IMR-90 (cell line): ENCODE data around the gene S1PR3. TPM values are rescaled to one million over a fixed set of nuclear protein-coding genes. Genes with fewer than 3 reads are reported as not detected.

ENCODE experiments used
- ATAC-seq: fragments of 200-7000 bp; cut with Tn5 transposase; 2 replicates; pipeline ENCODE4 v1.9.1; 2020; ENCODE audit warnings: low read depth, mild to moderate bottlenecking, moderate library complexity
- BruUV-seq: library from RNA; stranded (reverse); fragments of 400-500 nt; replicated peaks from 2 replicates; lab custom pipeline; 2021; lab: Mats Ljungman, UMichigan
- CTCF ChIA-PET: fragments of 300-600 bp; formaldehyde crosslinking; extraction: SDS; loops from one replicate; lab custom pipeline; 2021; ENCODE audit warnings: antibody characterized with exemption; lab: Yijun Ruan, JAX
- POLR2A ChIA-PET: fragments of 300-600 bp; sonication (Branson Sonifier 250); formaldehyde crosslinking; loops from one replicate; lab custom pipeline; 2022; ENCODE audit warnings: antibody characterized with exemption; ENCODE audit not compliant: unreplicated experiment; lab: Charles Lee
- DNase-seq: peaks from one replicate; pipeline ENCODE4 v3.0.0; 2013
- H2AFZ ChIP-seq: replicated peaks from 2 replicates; pipeline ENCODE3; 2013; ENCODE audit warnings: low read length, mild to moderate bottlenecking; ENCODE audit not compliant: poor library complexity
- H2AK5ac ChIP-seq: 2 replicates; pipeline ENCODE4 v1.6.1; 2013; ENCODE audit warnings: low read depth, low read length, inconsistent platforms
- H2AK9ac ChIP-seq: replicated peaks from 2 replicates; pipeline ENCODE3; 2013; ENCODE audit warnings: mild to moderate bottlenecking, low read depth, low read length, moderate library complexity; ENCODE audit not compliant: poor library complexity
- H2BK120ac ChIP-seq: 2 replicates; pipeline ENCODE4 v1.6.1; 2013; ENCODE audit warnings: low read depth, low read length, inconsistent platforms
- H2BK15ac ChIP-seq: 3 replicates; pipeline ENCODE4 v1.6.1; 2013; ENCODE audit warnings: low read depth, low read length, inconsistent platforms
- H2BK20ac ChIP-seq: 2 replicates; pipeline ENCODE4 v1.6.1; 2013; ENCODE audit warnings: low read depth, mild to moderate bottlenecking, inconsistent platforms, low read length, moderate library complexity
- H2BK5ac ChIP-seq: 2 replicates; pipeline ENCODE4 v1.6.1; 2013; ENCODE audit warnings: mild to moderate bottlenecking, low read depth, low read length, inconsistent platforms; ENCODE audit not compliant: poor library complexity, severe bottlenecking
- H3K14ac ChIP-seq: replicated peaks from 2 replicates; pipeline ENCODE4 v1.6.1; 2013; ENCODE audit warnings: low read depth, low read length, inconsistent platforms
- H3K18ac ChIP-seq: 2 replicates; pipeline ENCODE4 v1.6.1; 2013; ENCODE audit warnings: low read depth, low read length, control low read depth
- H3K23ac ChIP-seq: 2 replicates; pipeline ENCODE4 v1.6.1; 2013; ENCODE audit warnings: low read depth, low read length, inconsistent platforms
- H3K27ac ChIP-seq: 2 replicates; pipeline ENCODE4 v1.5.1; 2013; ENCODE audit warnings: mild to moderate bottlenecking, control low read depth, low read length; ENCODE audit not compliant: insufficient read depth
- H3K27me3 ChIP-seq: 2 replicates; pipeline ENCODE4 v1.6.1; 2013; ENCODE audit warnings: low read length; ENCODE audit not compliant: control insufficient read depth, insufficient read depth
- H3K36me3 ChIP-seq: 2 replicates; pipeline ENCODE4 v1.6.1; 2013; ENCODE audit warnings: low read length, mixed read lengths; ENCODE audit not compliant: control insufficient read depth, insufficient read depth
- H3K4ac ChIP-seq: 2 replicates; pipeline ENCODE4 v1.6.1; 2013; ENCODE audit warnings: low read depth, low read length, inconsistent platforms
- H3K4me1 ChIP-seq: 2 replicates; pipeline ENCODE4 v1.6.1; 2013; ENCODE audit warnings: low read length, mixed read lengths; ENCODE audit not compliant: control insufficient read depth, insufficient read depth
- H3K4me2 ChIP-seq: 2 replicates; pipeline ENCODE4 v1.6.1; 2013; ENCODE audit warnings: low read depth, mild to moderate bottlenecking, control low read depth, low read length, moderate library complexity
- H3K4me3 ChIP-seq: 2 replicates; pipeline ENCODE4 v1.5.1; 2013; ENCODE audit warnings: low read depth, mild to moderate bottlenecking, control low read depth, low read length, moderate library complexity; ENCODE audit not compliant: insufficient read depth
- H3K56ac ChIP-seq: 2 replicates; pipeline ENCODE4 v1.6.1; 2013; ENCODE audit warnings: low read length, inconsistent platforms; ENCODE audit not compliant: insufficient read depth; ENCODE audit errors: extremely low read depth
- H3K79me1 ChIP-seq, 2 experiments: 2 replicates each; pipeline ENCODE4 v1.6.1; 2013; ENCODE audit warnings: low read length in 2 of 2, inconsistent platforms in 1 of 2, low read depth in 1 of 2
- H3K9ac ChIP-seq: 2 replicates; pipeline ENCODE4 v1.6.1; 2013; ENCODE audit warnings: low read depth, low read length, control low read depth
- H3K9me1 ChIP-seq: 2 replicates; pipeline ENCODE4 v1.6.1; 2013; ENCODE audit warnings: low read length, inconsistent platforms; ENCODE audit not compliant: insufficient read depth
- H3K9me3 ChIP-seq: 2 replicates; pipeline ENCODE4 v1.6.1; 2013; ENCODE audit warnings: low read length; ENCODE audit not compliant: control insufficient read depth, insufficient read depth
- H4K20me1 ChIP-seq: 2 replicates; pipeline ENCODE4 v1.6.1; 2013; ENCODE audit warnings: low read length, inconsistent platforms; ENCODE audit not compliant: insufficient read depth
- H4K5ac ChIP-seq: 2 replicates; pipeline ENCODE4 v1.6.1; 2013; ENCODE audit warnings: mild to moderate bottlenecking, low read depth, low read length, control low read depth
- H4K8ac ChIP-seq, 2 experiments: 2 replicates each; pipeline ENCODE4 v1.6.1; 2013; ENCODE audit warnings: low read depth in 2 of 2, low read length in 2 of 2, control low read depth in 1 of 2, inconsistent platforms in 1 of 2
- H4K91ac ChIP-seq: 2 replicates; pipeline ENCODE4 v1.6.1; 2013; ENCODE audit warnings: low read depth, low read length, inconsistent platforms; ENCODE audit not compliant: insufficient read depth
- BHLHE40 ChIP-seq: fragments of 150-350 bp; IDR thresholded peaks from 2 replicates; pipeline ENCODE4 v1.6.1; 2016; ENCODE audit warnings: mild to moderate bottlenecking, low read depth, low read length
- CEBPB ChIP-seq: IDR thresholded peaks from 2 replicates; pipeline ENCODE4 v1.6.1; 2012; ENCODE audit warnings: low read depth, low read length, improper control_type of control experiment
- CHD1 ChIP-seq: IDR thresholded peaks from 2 replicates; pipeline ENCODE4 v1.6.1; 2012; ENCODE audit warnings: low read depth, low read length, improper control_type of control experiment
- FOS ChIP-seq: fragments of 150-350 bp; IDR thresholded peaks from 2 replicates; pipeline ENCODE4 v1.6.1; 2016; ENCODE audit warnings: low read depth, low read length
- MAFK ChIP-seq: IDR thresholded peaks from 2 replicates; pipeline ENCODE4 v1.6.1; 2012; ENCODE audit warnings: low read depth, low read length, improper control_type of control experiment
- MAZ ChIP-seq: IDR thresholded peaks from 2 replicates; pipeline ENCODE4 v1.6.1; 2012; ENCODE audit warnings: low read depth, mild to moderate bottlenecking, low read length, improper control_type of control experiment, moderate library complexity, borderline replicate concordance
- MXI1 ChIP-seq: IDR thresholded peaks from 2 replicates; pipeline ENCODE4 v1.6.1; 2012; ENCODE audit warnings: low read depth, mild to moderate bottlenecking, low read length, moderate library complexity, borderline replicate concordance
- NFE2L2 ChIP-seq: fragments of 150-350 bp; IDR thresholded peaks from 2 replicates; pipeline ENCODE4 v1.6.1; 2016; ENCODE audit warnings: low read depth, mild to moderate bottlenecking, low read length
- POLR2A ChIP-seq: IDR thresholded peaks from 2 replicates; pipeline ENCODE4 v1.6.1; 2012; ENCODE audit warnings: mild to moderate bottlenecking, low read depth, low read length
- RAD21 ChIP-seq: IDR thresholded peaks from 2 replicates; pipeline ENCODE4 v1.6.1; 2012; ENCODE audit warnings: low read length, improper control_type of control experiment
- RCOR1 ChIP-seq: IDR thresholded peaks from 2 replicates; pipeline ENCODE4 v1.6.1; 2012; ENCODE audit warnings: mild to moderate bottlenecking, low read length, improper control_type of control experiment; ENCODE audit not compliant: insufficient replicate concordance
- RFX5 ChIP-seq: IDR thresholded peaks from 2 replicates; pipeline ENCODE4 v1.8.0; 2012; ENCODE audit warnings: low read depth, mild to moderate bottlenecking, low read length, moderate library complexity
- SMC3 ChIP-seq: fragments of 150-350 bp; IDR thresholded peaks from 2 replicates; pipeline ENCODE4 v1.6.1; 2016; ENCODE audit warnings: low read depth, mild to moderate bottlenecking, antibody characterized with exemption, low read length, moderate library complexity
- WGBS, 2 experiments: methylation state at CpG; one replicate each; pipeline versions ENCODE4 v1.1.5 to v1.1.7; 2013; ENCODE audit warnings: missing lambda C conversion rate in 2 of 2; ENCODE audit not compliant: insufficient read length in 1 of 2; ENCODE audit errors: extremely low coverage in 2 of 2; 5-methylcytosine and 5-hydroxymethylcytosine counted together
- dilution Hi-C: fragments of 300-500 bp; cut with HindIII; formaldehyde crosslinking; loops from one replicate; pipeline ENCODE4 v1.14.3; 2018; ENCODE audit warnings: low sequenced_read_pairs; ENCODE audit not compliant: unreplicated experiment
- in situ Hi-C: fragments of 300-500 bp; cut with MboI; formaldehyde crosslinking; loops from 3 replicates; pipeline ENCODE4 v1.14.3; 2019; ENCODE audit warnings: low sequenced_read_pairs, inconsistent platforms, mixed read lengths
- intact Hi-C: fragments of 100-400 bp; cut with micrococcal nuclease; formaldehyde crosslinking; loops from 2 replicates; pipeline ENCODE4 v1.10.0; 2022
- polyA plus RNA-seq, 3 experiments: library from polyadenylated mRNA; depleted of rRNA; stranded (reverse); fragments of >200 nt; gene quantifications; 2 replicates each; pipeline ENCODE4 v1.2.3, GENCODE V29; 2012; ENCODE audit warnings: low replicate concordance in 1 of 3
- total RNA-seq: library from RNA; depleted of rRNA; stranded (reverse); fragments of >200 nt; gene quantifications from 2 replicates; pipeline ENCODE4 v1.2.3, GENCODE V29; 2012
- TF ChIP-seq, protein P1 (sequence below): conservative IDR thresholded peaks from 2 replicates; pipeline ENCODE4 v1.5.1; 2012; ENCODE audit warnings: mild to moderate bottlenecking, low read depth, low read length, improper control_type of control experiment
- TF ChIP-seq, protein P2 (sequence below): fragments of 150-350 bp; IDR thresholded peaks from 2 replicates; pipeline ENCODE4 v1.6.1; 2016; ENCODE audit warnings: low read depth, mild to moderate bottlenecking, low read length, moderate library complexity, borderline replicate concordance
- TF ChIP-seq, protein P3 (sequence below): fragments of 150-350 bp; IDR thresholded peaks from 2 replicates; pipeline ENCODE4 v1.6.1; 2017; ENCODE audit warnings: mild to moderate bottlenecking, antibody characterized with exemption, low read length, low read depth

The S1PR3 gene
- total and polyA plus RNA-seq, 2 of the 4 experiments (the other 2 are of a cell fraction), result 28.4 to 28.7 TPM

DNA sequence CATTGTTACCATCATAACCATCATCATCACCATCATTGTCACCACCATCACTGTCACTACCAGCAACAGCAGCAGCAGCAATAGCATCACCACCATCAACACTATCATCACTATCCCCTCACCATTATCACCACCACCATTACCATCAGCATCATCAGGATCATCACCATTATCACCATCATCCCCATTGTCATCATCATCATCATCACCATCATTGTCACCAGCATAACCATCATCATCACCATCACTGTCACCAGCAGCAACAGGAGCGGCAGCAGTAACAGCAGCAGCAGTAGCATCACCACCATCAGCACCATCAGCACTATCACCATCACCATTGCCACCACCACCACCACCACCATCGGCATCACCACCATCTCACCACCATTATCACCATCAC, 48.4 kb downstream of the S1PR3 start:
- POLR2A ChIA-PET, result no interaction called here
- H3K4me3 ChIP-seq, result no peak overlapping the region
- no peak for ATAC-seq
- H3K4me1 ChIP-seq, result peaks cover 14% of the 10 kb centered on the region
- peak overlapping the region; percentile 71 for H2AK9ac ChIP-seq
- H3K18ac ChIP-seq, result no peak overlapping the region
- 0 out of 2 replicates have a peak overlapping the region, but pooled peaks have one; percentile 16 for H4K91ac ChIP-seq
- H3K9me3 ChIP-seq, result no peaks in the 10 kb centered on the region
- no peak overlapping the region for H3K14ac ChIP-seq
- H3K56ac ChIP-seq, result no peak overlapping the region
- no TSS peak for BruUV-seq
- H3K4ac ChIP-seq, result peak overlapping the region; percentile 69
- peak overlapping the region in 1 of 2 experiments; percentile 51; a peak in 1 of 4 replicates for H4K8ac ChIP-seq
- peaks cover 4% of the 10 kb centered on the region for H3K36me3 ChIP-seq
- TF ChIP-seq, protein P1, sequence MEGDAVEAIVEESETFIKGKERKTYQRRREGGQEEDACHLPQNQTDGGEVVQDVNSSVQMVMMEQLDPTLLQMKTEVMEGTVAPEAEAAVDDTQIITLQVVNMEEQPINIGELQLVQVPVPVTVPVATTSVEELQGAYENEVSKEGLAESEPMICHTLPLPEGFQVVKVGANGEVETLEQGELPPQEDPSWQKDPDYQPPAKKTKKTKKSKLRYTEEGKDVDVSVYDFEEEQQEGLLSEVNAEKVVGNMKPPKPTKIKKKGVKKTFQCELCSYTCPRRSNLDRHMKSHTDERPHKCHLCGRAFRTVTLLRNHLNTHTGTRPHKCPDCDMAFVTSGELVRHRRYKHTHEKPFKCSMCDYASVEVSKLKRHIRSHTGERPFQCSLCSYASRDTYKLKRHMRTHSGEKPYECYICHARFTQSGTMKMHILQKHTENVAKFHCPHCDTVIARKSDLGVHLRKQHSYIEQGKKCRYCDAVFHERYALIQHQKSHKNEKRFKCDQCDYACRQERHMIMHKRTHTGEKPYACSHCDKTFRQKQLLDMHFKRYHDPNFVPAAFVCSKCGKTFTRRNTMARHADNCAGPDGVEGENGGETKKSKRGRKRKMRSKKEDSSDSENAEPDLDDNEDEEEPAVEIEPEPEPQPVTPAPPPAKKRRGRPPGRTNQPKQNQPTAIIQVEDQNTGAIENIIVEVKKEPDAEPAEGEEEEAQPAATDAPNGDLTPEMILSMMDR, result no peak
- no peak for TF ChIP-seq POLR2A
- TF ChIP-seq, protein P2, sequence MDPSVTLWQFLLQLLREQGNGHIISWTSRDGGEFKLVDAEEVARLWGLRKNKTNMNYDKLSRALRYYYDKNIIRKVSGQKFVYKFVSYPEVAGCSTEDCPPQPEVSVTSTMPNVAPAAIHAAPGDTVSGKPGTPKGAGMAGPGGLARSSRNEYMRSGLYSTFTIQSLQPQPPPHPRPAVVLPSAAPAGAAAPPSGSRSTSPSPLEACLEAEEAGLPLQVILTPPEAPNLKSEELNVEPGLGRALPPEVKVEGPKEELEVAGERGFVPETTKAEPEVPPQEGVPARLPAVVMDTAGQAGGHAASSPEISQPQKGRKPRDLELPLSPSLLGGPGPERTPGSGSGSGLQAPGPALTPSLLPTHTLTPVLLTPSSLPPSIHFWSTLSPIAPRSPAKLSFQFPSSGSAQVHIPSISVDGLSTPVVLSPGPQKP, result no peak
- TF ChIP-seq RAD21, result no peak
- TF ChIP-seq NFE2L2, result no peak
- no peak for TF ChIP-seq CHD1
- no peak for TF ChIP-seq MAZ
- TF ChIP-seq, protein P3, sequence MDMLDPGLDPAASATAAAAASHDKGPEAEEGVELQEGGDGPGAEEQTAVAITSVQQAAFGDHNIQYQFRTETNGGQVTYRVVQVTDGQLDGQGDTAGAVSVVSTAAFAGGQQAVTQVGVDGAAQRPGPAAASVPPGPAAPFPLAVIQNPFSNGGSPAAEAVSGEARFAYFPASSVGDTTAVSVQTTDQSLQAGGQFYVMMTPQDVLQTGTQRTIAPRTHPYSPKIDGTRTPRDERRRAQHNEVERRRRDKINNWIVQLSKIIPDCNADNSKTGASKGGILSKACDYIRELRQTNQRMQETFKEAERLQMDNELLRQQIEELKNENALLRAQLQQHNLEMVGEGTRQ, result no peak
- no peak for TF ChIP-seq BHLHE40
- no peak for TF ChIP-seq RCOR1
- no peak for TF ChIP-seq MXI1
- no peak for TF ChIP-seq CEBPB
- no peak for TF ChIP-seq MAFK
- no peak for TF ChIP-seq FOS
- TF ChIP-seq RFX5, result no peak
- no peak for TF ChIP-seq SMC3
- no peak overlapping the region for H2BK15ac ChIP-seq
- CTCF ChIA-PET, result no interaction called here
- no peaks in the 10 kb centered on the region for H4K20me1 ChIP-seq
- 0 out of 2 replicates have a peak overlapping the region, but pooled peaks have one; percentile 34 for H2BK20ac ChIP-seq
- dilution Hi-C loops, result no loop called here
- peak overlapping the region; percentile 93 for H2AK5ac ChIP-seq
- peak overlapping the region; percentile 32; the same call in 1 of the 2 replicates for H2BK120ac ChIP-seq
- H3K23ac ChIP-seq, result no peak overlapping the region
- no peak overlapping the region for H3K9ac ChIP-seq
- H3K27ac ChIP-seq, result no peak overlapping the region
- no peaks in the 10 kb centered on the region for H3K27me3 ChIP-seq
- intact Hi-C loops, result loop anchor here (5.0 to 10.0 kb wide), 2 partner anchors 95 to 138 kb away; partner anchors contain the start of gene SHC3
- H3K4me2 ChIP-seq, result no peak overlapping the region
- no peak overlapping the region for H2AFZ ChIP-seq
- H3K9me1 ChIP-seq, result peaks cover 14% of the 10 kb centered on the region
- peaks cover 3 to 14% of the 10 kb centered on the region in 2 experiments; a peak in 3 of 4 replicates for H3K79me1 ChIP-seq
- WGBS, 2 experiments, result 90% methylated on average over 2 of the region's 2 CpGs; no CpG with 5 or more reads in 1 of the 2 experiments
- in situ Hi-C loops, result no loop called here
- no peak for DNase-seq
- H2BK5ac ChIP-seq, result peak overlapping the region; percentile 32
- no peak overlapping the region for H4K5ac ChIP-seq
